ENCODE data around the gene SNAP25. TPM values are rescaled to one million over a fixed set of nuclear protein-coding genes. Genes with fewer than 3 reads are reported as not detected.

The SNAP25 gene
- polyA plus RNA-seq, 1 donor, result 3.6 TPM

- no peak for DNase-seq (ENCODE audit: low read depth)
Measured at GRCh38 chr20:10304471-10305046, 85.9 kb downstream of the SNAP25 start.

- no peak for DNase-seq (ENCODE audit: low read depth)
Measured at GRCh38 chr20:10306440-10307358, 88.1 kb downstream of the SNAP25 start.

- DNase-seq (ENCODE audit: low read depth), result no peak
Measured at GRCh38 chr20:10307359-10307735, 88.7 kb downstream of the SNAP25 start.

- no peak for DNase-seq (ENCODE audit: low read depth)
Measured at GRCh38 chr20:10308652-10309051, 90.0 kb downstream of the SNAP25 start.

- no peak for DNase-seq (ENCODE audit: low read depth)
Measured at GRCh38 chr20:10309326-10309725, 90.7 kb downstream of the SNAP25 start.

- DNase-seq (ENCODE audit: low read depth), result no peak
Measured at GRCh38 chr20:10312111-10312510, 93.5 kb downstream of the SNAP25 start.

GRCh38 chr20:10313215-10313614, 94.6 kb downstream of the SNAP25 start:
- DNase-seq (ENCODE audit: low read depth), result no peak

GRCh38 chr20:10313701-10314100, 95.1 kb downstream of the SNAP25 start:
- no peak for DNase-seq (ENCODE audit: low read depth)

GRCh38 chr20:10314198-10314597, 95.6 kb downstream of the SNAP25 start:
- DNase-seq (ENCODE audit: low read depth), result no peak

GRCh38 chr20:10315138-10315537, 96.5 kb downstream of the SNAP25 start:
- DNase-seq (ENCODE audit: low read depth), result no peak

- DNase-seq (ENCODE audit: low read depth), result no peak
Measured at GRCh38 chr20:10316582-10316981, 98.0 kb downstream of the SNAP25 start.

- DNase-seq (ENCODE audit: low read depth), result no peak
Measured at GRCh38 chr20:10318291-10319024, 99.8 kb downstream of the SNAP25 start.

- no peak for DNase-seq (ENCODE audit: low read depth)
Measured at GRCh38 chr20:10319855-10320254, 101.2 kb downstream of the SNAP25 start.

- no peak for DNase-seq (ENCODE audit: low read depth)
Measured at GRCh38 chr20:10321138-10321717, 102.6 kb downstream of the SNAP25 start.

- DNase-seq (ENCODE audit: low read depth), result no peak
Measured at GRCh38 chr20:10322073-10323012, 103.7 kb downstream of the SNAP25 start.

- DNase-seq (ENCODE audit: low read depth), result no peak
Measured at GRCh38 chr20:10323729-10324128, 105.1 kb downstream of the SNAP25 start.

GRCh38 chr20:10324198-10324847, 105.7 kb downstream of the SNAP25 start:
- DNase-seq (ENCODE audit: low read depth), result no peak

- DNase-seq (ENCODE audit: low read depth), result no peak
Measured at GRCh38 chr20:10328897-10329255, 110.2 kb downstream of the SNAP25 start.

GRCh38 chr20:10329387-10330005, 110.9 kb downstream of the SNAP25 start:
- DNase-seq (ENCODE audit: low read depth), result no peak

GRCh38 chr20:10330071-10330470, 111.4 kb downstream of the SNAP25 start:
- no peak for DNase-seq (ENCODE audit: low read depth)
